ENCODE results near the gene ACSBG1.

ACSBG1 gene

GRCh38 chr15:78216276-78217104, 17.9 kb downstream of the ACSBG1 start:
- peak; percentile 40 for DNase-seq

- no peak for DNase-seq
Observed at GRCh38 chr15:78213956-78214355, 20.4 kb downstream of the ACSBG1 start.

- no peak for DNase-seq
Observed at GRCh38 chr15:78213425-78213750, 21.0 kb downstream of the ACSBG1 start.

GRCh38 chr15:78212546-78213424, 21.6 kb downstream of the ACSBG1 start:
- DNase-seq, result peak; percentile 17

GRCh38 chr15:78212008-78212407, 22.4 kb downstream of the ACSBG1 start:
- DNase-seq, result no peak

GRCh38 chr15:78211189-78211921, 23.0 kb downstream of the ACSBG1 start:
- DNase-seq, result no peak

- DNase-seq, result no peak
Observed at GRCh38 chr15:78210349-78210717, 24.0 kb downstream of the ACSBG1 start.

GRCh38 chr15:78209646-78210348, 24.6 kb downstream of the ACSBG1 start:
- no peak for DNase-seq

GRCh38 chr15:78208887-78209645, 25.3 kb downstream of the ACSBG1 start:
- DNase-seq, result no peak

- no peak for DNase-seq
Observed at GRCh38 chr15:78208341-78208844, 26.0 kb downstream of the ACSBG1 start.

- no peak for DNase-seq
Observed at GRCh38 chr15:78207641-78208340, 26.6 kb downstream of the ACSBG1 start.

GRCh38 chr15:78207110-78207458, 27.3 kb downstream of the ACSBG1 start:
- DNase-seq, result no peak

GRCh38 chr15:78206326-78207109, 27.8 kb downstream of the ACSBG1 start:
- no peak for DNase-seq

- no peak for DNase-seq
Observed at GRCh38 chr15:78205856-78206255, 28.5 kb downstream of the ACSBG1 start.

- no peak for DNase-seq
Observed at GRCh38 chr15:78205337-78205736, 29.0 kb downstream of the ACSBG1 start.

GRCh38 chr15:78204351-78205309, 29.7 kb downstream of the ACSBG1 start:
- DNase-seq, result peak; percentile 1

GRCh38 chr15:78203346-78204225, 30.8 kb downstream of the ACSBG1 start:
- no peak for DNase-seq
